IPS-15b (cell line): ENCODE results near the gene SGCA.

Source experiments
- H3K27me3 ChIP-seq: one replicate; pipeline ENCODE4 v1.6.1; 2013; ENCODE audit warnings: low read length; ENCODE audit not compliant: control insufficient read depth, insufficient read depth
- H3K36me3 ChIP-seq: one replicate; pipeline ENCODE4 v1.6.1; 2013; ENCODE audit warnings: low read length; ENCODE audit not compliant: control insufficient read depth, insufficient read depth
- H3K4me1 ChIP-seq: one replicate; pipeline ENCODE4 v1.6.1; 2013; ENCODE audit warnings: mild to moderate bottlenecking, low read length; ENCODE audit not compliant: control insufficient read depth, insufficient read depth
- H3K4me3 ChIP-seq: one replicate; pipeline ENCODE4 v1.5.1; 2013; ENCODE audit warnings: low read depth, low read length
- H3K9ac ChIP-seq: one replicate; pipeline ENCODE4 v1.6.1; 2013; ENCODE audit warnings: low read depth, mild to moderate bottlenecking, low read length
- H3K9me3 ChIP-seq: one replicate; pipeline ENCODE4 v1.6.1; 2013; ENCODE audit warnings: mild to moderate bottlenecking, low read length; ENCODE audit not compliant: control insufficient read depth, insufficient read depth

SGCA gene

GRCh38 chr17:50173335-50173941 lies 7.6 kb downstream of the SGCA start:
- Histone ChIP-seq H3K9me3 (no peaks in the 10 kb centered on the region), H3K4me3 (no peak overlapping the region), H3K36me3 (no peaks in the 10 kb centered on the region), H3K4me1 (peaks cover 3% of the 10 kb centered on the region), H3K9ac (no peak overlapping the region), H3K27me3 (no peaks in the 10 kb centered on the region)

- Histone ChIP-seq H3K4me3 (no peak overlapping the region), H3K9ac (no peak overlapping the region), H3K4me1 (peaks cover 3% of the 10 kb centered on the region), H3K9me3 (no peaks in the 10 kb centered on the region), H3K36me3 (no peaks in the 10 kb centered on the region), H3K27me3 (no peaks in the 10 kb centered on the region)
These were observed 8.6 kb downstream of the SGCA start for GRCh38 chr17:50174444-50174843.

- Histone ChIP-seq H3K4me1 (peaks cover 3% of the 10 kb centered on the region), H3K36me3 (no peaks in the 10 kb centered on the region), H3K9ac (no peak overlapping the region), H3K9me3 (no peaks in the 10 kb centered on the region), H3K4me3 (no peak overlapping the region), H3K27me3 (no peaks in the 10 kb centered on the region)
These were observed 9.4 kb downstream of the SGCA start for GRCh38 chr17:50175035-50175807.

DNA sequence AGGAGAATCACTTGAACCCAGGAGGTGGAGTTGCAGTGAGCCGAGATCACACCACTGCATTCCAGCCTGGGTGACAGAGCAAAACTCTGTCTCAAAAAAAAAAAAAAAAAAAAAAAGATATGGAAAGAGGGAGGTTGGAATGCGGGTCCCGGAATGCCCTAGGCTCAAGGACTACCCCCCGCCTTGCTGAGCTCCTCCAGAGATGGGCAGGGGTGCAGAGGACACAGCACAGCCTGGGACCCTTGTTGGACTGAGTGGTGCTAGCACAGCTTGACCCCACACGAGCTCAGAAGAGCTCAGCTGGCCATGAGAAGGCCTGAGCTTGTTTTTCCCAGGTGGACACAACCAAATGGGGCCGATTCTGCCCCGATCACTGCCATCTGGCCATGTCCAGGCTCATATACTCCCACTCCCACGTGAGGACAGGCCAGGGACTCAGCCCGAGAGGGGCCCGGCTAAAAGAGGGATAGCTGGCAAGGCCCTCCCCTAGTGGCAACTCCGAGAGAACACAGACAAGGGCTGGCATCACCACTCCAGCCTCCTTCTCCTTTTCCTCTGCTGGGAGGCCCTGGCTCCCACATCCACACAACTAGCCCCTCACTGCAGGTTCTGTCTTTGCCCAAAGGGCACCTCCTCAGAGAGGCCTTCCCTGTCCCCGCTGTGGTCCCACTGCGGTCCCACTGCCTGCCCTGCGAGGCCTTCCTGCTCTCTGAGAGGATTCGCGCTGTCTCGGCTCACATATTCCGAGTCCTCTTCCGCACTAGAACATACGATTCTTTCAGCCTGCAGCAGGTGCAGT lies 11.0 kb downstream of the SGCA start:
- Histone ChIP-seq H3K27me3 (no peaks in the 10 kb centered on the region), H3K4me1 (peaks cover 3% of the 10 kb centered on the region), H3K36me3 (no peaks in the 10 kb centered on the region), H3K9me3 (no peaks in the 10 kb centered on the region), H3K9ac (no peak overlapping the region), H3K4me3 (no peak overlapping the region)

GRCh38 chr17:50177476-50177875 lies 11.7 kb downstream of the SGCA start:
- Histone ChIP-seq H3K4me3 (no peak overlapping the region), H3K36me3 (no peaks in the 10 kb centered on the region), H3K4me1 (peaks cover 3% of the 10 kb centered on the region), H3K27me3 (no peaks in the 10 kb centered on the region), H3K9me3 (no peaks in the 10 kb centered on the region), H3K9ac (no peak overlapping the region)

DNA sequence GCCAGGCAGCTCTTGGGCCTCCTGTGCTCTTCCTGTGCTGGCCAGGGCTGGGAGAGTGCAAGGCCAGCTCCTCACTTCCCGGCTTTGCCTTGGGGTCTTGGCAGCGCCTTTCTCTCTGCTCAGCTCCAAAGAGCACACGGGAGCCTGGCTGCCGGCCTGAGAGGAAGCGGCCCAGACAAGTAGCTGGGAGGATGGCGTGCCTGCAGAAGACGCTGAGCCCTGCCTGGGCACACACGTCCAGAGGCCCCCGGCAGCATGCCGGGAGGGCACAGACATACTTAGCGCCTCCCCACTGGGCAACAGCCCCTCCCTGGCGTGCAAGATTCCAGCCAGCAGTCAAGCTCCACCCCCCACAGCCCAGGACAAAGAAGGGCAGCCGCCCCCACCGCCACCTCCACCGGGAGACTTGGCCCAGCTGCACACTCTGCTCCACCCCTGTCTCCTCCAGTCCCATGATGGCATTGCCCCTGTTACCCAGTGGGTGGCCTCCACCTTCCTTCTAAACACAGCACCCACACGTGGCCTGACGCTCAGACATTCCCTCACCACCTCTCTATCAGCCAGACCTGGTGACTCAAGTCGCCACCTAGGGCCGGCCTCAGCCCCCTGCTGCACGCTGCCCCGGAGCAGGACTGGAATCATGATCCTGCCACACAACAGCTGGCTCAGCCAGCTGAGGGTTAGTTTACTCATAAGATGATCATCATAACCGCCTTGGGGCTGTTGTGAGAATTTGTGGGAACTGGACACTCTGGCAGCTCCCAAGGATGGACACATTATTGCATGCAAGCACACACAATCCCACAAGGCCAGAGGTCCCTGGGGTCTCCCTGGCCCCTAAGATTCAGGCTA lies 12.4 kb downstream of the SGCA start:
- Histone ChIP-seq H3K4me3 (peak overlapping the region; percentile 41), H3K9ac (no peak overlapping the region), H3K4me1 (peaks cover 3% of the 10 kb centered on the region), H3K27me3 (no peaks in the 10 kb centered on the region), H3K9me3 (no peaks in the 10 kb centered on the region), H3K36me3 (no peaks in the 10 kb centered on the region)

- Histone ChIP-seq H3K4me1 (peaks cover 4% of the 10 kb centered on the region), H3K27me3 (no peaks in the 10 kb centered on the region), H3K9me3 (no peaks in the 10 kb centered on the region), H3K4me3 (no peak overlapping the region), H3K36me3 (no peaks in the 10 kb centered on the region), H3K9ac (no peak overlapping the region)
These were observed 14.3 kb downstream of the SGCA start for GRCh38 chr17:50180111-50180510.

GRCh38 chr17:50180620-50181019 lies 14.8 kb downstream of the SGCA start:
- peaks cover 4% of the 10 kb centered on the region for H3K4me1 ChIP-seq
- no peak overlapping the region for H3K4me3 ChIP-seq
- no peak overlapping the region for H3K9ac ChIP-seq
- no peaks in the 10 kb centered on the region for H3K9me3 ChIP-seq
- H3K27me3 ChIP-seq: no peaks in the 10 kb centered on the region
- H3K36me3 ChIP-seq: peaks cover 2% of the 10 kb centered on the region

GRCh38 chr17:50181144-50181543 lies 15.3 kb downstream of the SGCA start:
- Histone ChIP-seq H3K9me3 (no peaks in the 10 kb centered on the region), H3K4me3 (no peak overlapping the region), H3K27me3 (no peaks in the 10 kb centered on the region), H3K36me3 (peaks cover 7% of the 10 kb centered on the region), H3K9ac (no peak overlapping the region), H3K4me1 (peaks cover 4% of the 10 kb centered on the region)

GRCh38 chr17:50181591-50182560 lies 16.1 kb downstream of the SGCA start:
- no peaks in the 10 kb centered on the region for H3K9me3 ChIP-seq
- peaks cover 4% of the 10 kb centered on the region for H3K4me1 ChIP-seq
- H3K4me3 ChIP-seq: no peak overlapping the region
- H3K27me3 ChIP-seq: no peaks in the 10 kb centered on the region
- H3K9ac ChIP-seq: no peak overlapping the region
- H3K36me3 ChIP-seq: peaks cover 14% of the 10 kb centered on the region
